ACC112 (cell line): ENCODE measurements around the gene NFE2L3.
"Not testable (repeated sequence)": the region's sequence is repeated elsewhere in the genome, so short reads cannot be mapped to it uniquely, and the experiment has no call there.

ENCODE experiments used
- H2AFZ ChIP-seq: fragments of 200-600 bp; sonication (generic); one replicate; pipeline ENCODE4 v1.6.0; 2017; ENCODE audit warnings: antibody characterized with exemption, low read length; ENCODE audit not compliant: unreplicated experiment
- H3K27ac ChIP-seq: fragments of 200-600 bp; sonication (generic); 2 replicates; pipeline ENCODE4 v1.5.1; 2014; ENCODE audit warnings: low read depth, mild to moderate bottlenecking, antibody characterized with exemption, low read length, moderate library complexity
- H3K27me3 ChIP-seq: fragments of 200-600 bp; sonication (generic); 2 replicates; pipeline ENCODE4 v1.6.1; 2014; ENCODE audit warnings: mild to moderate bottlenecking, antibody characterized with exemption, low read length, moderate library complexity, mixed read lengths; ENCODE audit not compliant: insufficient read depth
- H3K36me3 ChIP-seq: fragments of 200-600 bp; sonication (generic); 2 replicates; pipeline ENCODE4 v1.6.1; 2016; ENCODE audit warnings: mild to moderate bottlenecking, antibody characterized with exemption, low read length, moderate library complexity, mixed read lengths; ENCODE audit not compliant: insufficient read depth
- H3K4me1 ChIP-seq: fragments of 200-600 bp; sonication (generic); one replicate; pipeline ENCODE4 v1.6.1; 2016; ENCODE audit warnings: low read length, mixed read lengths; ENCODE audit not compliant: insufficient read depth, unreplicated experiment, control insufficient read depth
- H3K4me3 ChIP-seq: fragments of 200-600 bp; sonication (generic); 2 replicates; pipeline ENCODE4 v1.5.1; 2014; ENCODE audit warnings: mild to moderate bottlenecking, low read depth, low read length
- H3K79me2 ChIP-seq: fragments of 200-600 bp; sonication (generic); one replicate; pipeline ENCODE4 v1.6.0; 2016; ENCODE audit warnings: low read length; ENCODE audit not compliant: control insufficient read depth, unreplicated experiment, insufficient read depth

The NFE2L3 gene

GRCh38 chr7:26181474-26182227 lies 29.7 kb downstream of the NFE2L3 start:
- Histone ChIP-seq H3K27ac (no peak overlapping the region), H3K79me2 (no peaks in the 10 kb centered on the region), H3K4me1 (peaks cover 7% of the 10 kb centered on the region), H3K4me3 (no peak overlapping the region), H3K27me3 (no peaks in the 10 kb centered on the region), H3K36me3 (no peaks in the 10 kb centered on the region), H2AFZ (no peak overlapping the region)

- Histone ChIP-seq H3K4me1 (peaks cover 7% of the 10 kb centered on the region), H3K27ac (no peak overlapping the region), H3K36me3 (peaks cover 1% of the 10 kb centered on the region; the same call in 1 of the 2 replicates)
Measured at GRCh38 chr7:26182283-26182682, 30.3 kb downstream of the NFE2L3 start.

GRCh38 chr7:26182706-26183105 lies 30.7 kb downstream of the NFE2L3 start:
- Histone ChIP-seq H3K36me3 (peaks cover 5% of the 10 kb centered on the region; the same call in 1 of the 2 replicates), H2AFZ (no peak overlapping the region), H3K27me3 (no peaks in the 10 kb centered on the region), H3K79me2 (no peaks in the 10 kb centered on the region), H3K27ac (no peak overlapping the region), H3K4me3 (no peak overlapping the region), H3K4me1 (peaks cover 9% of the 10 kb centered on the region)

More at GRCh38 chr7:26182283-26182682, 30.3 kb downstream of the NFE2L3 start:
- Histone ChIP-seq H3K79me2 (no peaks in the 10 kb centered on the region), H2AFZ (no peak overlapping the region), H3K27me3 (no peaks in the 10 kb centered on the region), H3K4me3 (no peak overlapping the region)

DNA sequence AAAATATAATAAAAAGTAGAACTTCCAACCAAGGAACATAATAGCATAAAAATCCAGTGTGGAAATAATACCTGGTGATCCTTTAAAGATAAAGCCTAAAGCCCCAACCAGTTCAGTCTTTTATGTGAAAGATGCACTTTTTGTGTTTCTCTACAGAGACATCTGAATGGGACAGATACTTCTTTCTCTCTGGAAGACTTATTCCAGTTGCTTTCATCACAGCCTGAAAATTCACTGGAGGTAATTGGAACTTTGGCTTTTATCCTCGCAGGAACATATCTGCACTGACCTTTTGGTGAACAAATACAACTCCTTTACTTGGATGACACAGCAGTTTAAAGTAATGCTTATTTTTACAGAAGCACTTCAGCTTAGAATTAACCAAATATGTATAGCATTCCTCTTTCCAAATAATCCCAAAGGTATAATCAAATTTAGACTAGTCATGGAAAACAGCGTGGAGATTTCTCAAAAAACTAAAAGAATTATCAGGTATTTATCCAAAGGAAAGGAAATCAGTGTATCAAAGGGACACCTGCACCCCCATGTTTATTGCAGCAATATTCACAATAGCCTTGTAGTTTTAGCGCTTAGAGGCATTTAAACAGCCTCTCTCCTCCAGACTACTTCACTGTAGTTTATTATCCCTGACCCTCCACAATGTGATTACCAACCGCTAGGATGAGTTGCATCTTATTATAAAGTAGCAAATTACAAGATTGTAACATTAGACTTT lies 31.7 kb downstream of the NFE2L3 start:
- H3K27ac ChIP-seq, result peak overlapping the region; percentile 42

DNA sequence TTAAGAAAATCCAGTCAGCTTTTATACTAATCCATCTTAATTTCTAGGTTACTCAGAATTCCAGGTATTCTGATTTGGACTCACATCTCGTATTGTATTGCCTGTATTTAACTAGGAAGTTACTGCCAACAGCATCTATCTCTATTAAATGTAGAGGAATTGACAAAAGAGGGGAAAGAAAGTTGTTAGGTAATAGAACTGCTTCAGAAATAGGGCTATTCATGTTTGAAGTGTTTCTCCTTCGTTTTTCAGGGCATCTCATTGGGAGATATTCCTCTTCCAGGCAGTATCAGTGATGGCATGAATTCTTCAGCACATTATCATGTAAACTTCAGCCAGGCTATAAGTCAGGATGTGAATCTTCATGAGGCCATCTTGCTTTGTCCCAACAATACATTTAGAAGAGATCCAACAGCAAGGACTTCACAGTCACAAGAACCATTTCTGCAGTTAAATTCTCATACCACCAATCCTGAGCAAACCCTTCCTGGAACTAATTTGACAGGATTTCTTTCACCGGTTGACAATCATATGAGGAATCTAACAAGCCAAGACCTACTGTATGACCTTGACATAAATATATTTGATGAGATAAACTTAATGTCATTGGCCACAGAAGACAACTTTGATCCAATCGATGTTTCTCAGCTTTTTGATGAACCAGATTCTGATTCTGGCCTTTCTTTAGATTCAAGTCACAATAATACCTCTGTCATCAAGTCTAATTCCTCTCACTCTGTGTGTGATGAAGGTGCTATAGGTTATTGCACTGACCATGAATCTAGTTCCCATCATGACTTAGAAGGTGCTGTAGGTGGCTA lies 32.5 kb downstream of the NFE2L3 start:
- not testable (repeated sequence) for H3K4me3 ChIP-seq, H3K79me2 ChIP-seq, H2AFZ ChIP-seq, H3K4me1 ChIP-seq, H3K27me3 ChIP-seq
- peak overlapping the region; percentile 42 for H3K27ac ChIP-seq
- peaks cover 22% of the 10 kb centered on the region for H3K36me3 ChIP-seq

More for the DNA sequence above, 31.7 kb downstream of the NFE2L3 start:
- peaks cover 14% of the 10 kb centered on the region for H3K36me3 ChIP-seq
- no peak overlapping the region for H3K4me3 ChIP-seq
- no peak overlapping the region for H2AFZ ChIP-seq
- H3K27me3 ChIP-seq, result no peaks in the 10 kb centered on the region
- peaks cover 10% of the 10 kb centered on the region for H3K4me1 ChIP-seq
- no peaks in the 10 kb centered on the region for H3K79me2 ChIP-seq

DNA sequence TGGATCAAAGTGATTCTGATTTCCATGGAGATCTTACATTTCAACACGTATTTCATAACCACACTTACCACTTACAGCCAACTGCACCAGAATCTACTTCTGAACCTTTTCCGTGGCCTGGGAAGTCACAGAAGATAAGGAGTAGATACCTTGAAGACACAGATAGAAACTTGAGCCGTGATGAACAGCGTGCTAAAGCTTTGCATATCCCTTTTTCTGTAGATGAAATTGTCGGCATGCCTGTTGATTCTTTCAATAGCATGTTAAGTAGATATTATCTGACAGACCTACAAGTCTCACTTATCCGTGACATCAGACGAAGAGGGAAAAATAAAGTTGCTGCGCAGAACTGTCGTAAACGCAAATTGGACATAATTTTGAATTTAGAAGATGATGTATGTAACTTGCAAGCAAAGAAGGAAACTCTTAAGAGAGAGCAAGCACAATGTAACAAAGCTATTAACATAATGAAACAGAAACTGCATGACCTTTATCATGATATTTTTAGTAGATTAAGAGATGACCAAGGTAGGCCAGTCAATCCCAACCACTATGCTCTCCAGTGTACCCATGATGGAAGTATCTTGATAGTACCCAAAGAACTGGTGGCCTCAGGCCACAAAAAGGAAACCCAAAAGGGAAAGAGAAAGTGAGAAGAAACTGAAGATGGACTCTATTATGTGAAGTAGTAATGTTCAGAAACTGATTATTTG lies 33.3 kb downstream of the NFE2L3 start:
- Histone ChIP-seq H3K27ac (no peak overlapping the region), H3K36me3 (peaks cover 29% of the 10 kb centered on the region), H2AFZ (no peak overlapping the region), H3K4me1 (peaks cover 10% of the 10 kb centered on the region), H3K4me3 (no peak overlapping the region), H3K79me2 (peaks cover 2% of the 10 kb centered on the region), H3K27me3 (no peaks in the 10 kb centered on the region)

DNA sequence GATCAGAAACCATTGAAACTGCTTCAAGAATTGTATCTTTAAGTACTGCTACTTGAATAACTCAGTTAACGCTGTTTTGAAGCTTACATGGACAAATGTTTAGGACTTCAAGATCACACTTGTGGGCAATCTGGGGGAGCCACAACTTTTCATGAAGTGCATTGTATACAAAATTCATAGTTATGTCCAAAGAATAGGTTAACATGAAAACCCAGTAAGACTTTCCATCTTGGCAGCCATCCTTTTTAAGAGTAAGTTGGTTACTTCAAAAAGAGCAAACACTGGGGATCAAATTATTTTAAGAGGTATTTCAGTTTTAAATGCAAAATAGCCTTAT lies 33.8 kb downstream of the NFE2L3 start:
- Histone ChIP-seq H3K36me3 (peaks cover 34% of the 10 kb centered on the region), H3K4me3 (no peak overlapping the region), H3K27me3 (no peaks in the 10 kb centered on the region), H3K4me1 (peaks cover 10% of the 10 kb centered on the region), H3K79me2 (peaks cover 6% of the 10 kb centered on the region), H2AFZ (no peak overlapping the region), H3K27ac (no peak overlapping the region)

DNA sequence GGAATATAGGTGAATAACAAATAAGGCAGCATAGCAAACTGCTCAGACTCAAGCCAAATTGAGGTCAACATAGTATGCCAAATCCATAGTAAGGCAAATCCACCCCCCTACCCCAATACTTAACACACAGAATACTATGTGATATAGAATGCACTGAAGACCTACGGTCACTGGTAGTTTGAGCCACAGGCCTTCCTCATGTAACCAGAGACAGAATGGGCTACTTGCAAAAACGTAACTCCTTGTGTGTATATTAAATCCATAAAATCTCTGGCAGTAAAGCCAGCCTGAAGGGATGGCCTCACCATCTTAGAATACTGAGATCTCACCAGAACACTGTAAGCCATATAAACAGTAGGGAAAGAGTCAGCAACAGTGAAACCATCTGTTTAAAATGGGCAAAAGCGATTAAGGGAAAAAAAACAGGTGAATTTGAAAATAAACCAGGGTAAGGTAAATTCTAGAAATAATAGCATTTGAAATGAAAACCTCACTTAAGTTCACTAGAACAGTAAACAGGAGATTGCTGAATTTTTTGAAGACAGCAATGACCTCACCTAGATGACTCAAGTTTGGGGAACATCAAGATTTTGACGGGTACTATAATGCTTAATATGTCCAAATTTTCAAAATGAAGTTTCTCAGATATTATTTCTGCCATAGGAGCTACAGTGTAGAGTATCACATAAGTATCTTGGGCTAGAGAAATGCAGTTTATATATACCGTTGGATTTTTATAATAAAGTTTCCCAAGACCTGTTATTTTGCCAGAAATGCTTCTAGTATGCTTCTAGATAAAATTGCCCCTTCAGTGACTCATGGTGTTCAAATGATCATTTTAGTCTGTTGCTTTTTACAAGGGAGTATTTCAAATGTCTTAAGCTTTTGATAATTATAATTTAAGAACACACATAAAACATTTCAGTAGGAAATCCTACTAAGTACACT lies 34.6 kb downstream of the NFE2L3 start:
- Histone ChIP-seq H3K4me3 (no peak overlapping the region), H3K79me2 (peaks cover 6% of the 10 kb centered on the region), H3K4me1 (peaks cover 10% of the 10 kb centered on the region), H2AFZ (no peak overlapping the region), H3K36me3 (peaks cover 42% of the 10 kb centered on the region), H3K27ac (no peak overlapping the region), H3K27me3 (no peaks in the 10 kb centered on the region)

DNA sequence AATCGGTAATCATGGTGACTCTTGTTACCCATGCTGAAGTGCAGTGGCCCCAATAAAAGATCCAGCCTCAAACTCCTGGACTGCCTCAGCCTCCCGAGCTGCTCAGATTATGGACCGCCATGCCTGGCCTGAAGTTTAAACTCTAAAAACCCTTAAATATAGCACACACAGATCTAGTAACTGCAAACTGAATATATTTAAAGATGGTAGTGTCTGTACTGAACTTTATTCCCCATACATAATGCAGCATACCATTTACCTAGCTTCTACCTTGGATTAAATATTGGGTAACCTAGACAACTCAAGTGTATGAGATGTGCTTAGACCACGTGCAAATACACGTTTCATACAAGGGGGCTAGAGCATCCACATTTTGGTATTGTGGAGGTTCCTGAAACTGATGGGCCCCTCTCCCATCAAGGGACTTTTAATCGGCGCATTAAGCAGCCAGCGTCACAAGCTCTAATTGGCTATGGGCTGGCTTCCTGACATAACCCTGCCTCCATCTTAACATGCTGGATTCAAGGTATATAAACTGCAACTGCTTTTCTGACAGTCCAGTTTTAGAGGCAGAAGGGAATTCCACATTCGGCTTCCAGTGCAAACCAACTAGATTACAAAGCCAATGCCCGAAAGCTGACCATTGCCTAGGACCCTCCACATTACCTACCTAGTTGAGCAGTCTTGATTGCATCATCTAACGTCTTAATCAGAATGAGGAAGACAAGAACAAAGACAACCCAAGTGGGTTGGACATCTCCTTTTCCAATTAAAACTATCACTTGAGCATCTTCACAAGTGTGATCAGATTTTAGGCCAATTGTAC lies 35.6 kb downstream of the NFE2L3 start:
- no peaks in the 10 kb centered on the region for H3K27me3 ChIP-seq
- no peak overlapping the region for H2AFZ ChIP-seq
- peaks cover 51% of the 10 kb centered on the region for H3K36me3 ChIP-seq
- no peak overlapping the region for H3K4me3 ChIP-seq
- H3K79me2 ChIP-seq, result peaks cover 15% of the 10 kb centered on the region
- no peak overlapping the region for H3K27ac ChIP-seq
- H3K4me1 ChIP-seq, result peaks cover 11% of the 10 kb centered on the region
